Psoas muscle (tissue), 8 donors: ENCODE results near the gene GABRB1. TPM values are rescaled to one million over a fixed set of nuclear protein-coding genes. Genes with fewer than 3 reads are reported as not detected.

Source experiments
- ATAC-seq, 4 donors: fragments of 200-7000 bp; cut with Tn5 transposase; one replicate each; pipeline ENCODE4 v1.9.1; 2020; ENCODE audit warnings: moderate library complexity in 3 of 4, mild to moderate bottlenecking in 2 of 4
- DNase-seq, 2 donors: peaks; one replicate each; pipeline ENCODE4 v3.0.0-alpha.2; 2020
- H3K27ac ChIP-seq: fragments of 200-600 bp; one replicate; pipeline ENCODE4 v1.8.0; 2022
- H3K27me3 ChIP-seq, 3 donors: fragments of 200-600 bp in 1 of 3; one replicate each; pipeline versions ENCODE4 v1.6.1 to v1.8.0; 2013 to 2022; ENCODE audit warnings: low read length in 2 of 3, mild to moderate bottlenecking in 2 of 3, moderate library complexity in 1 of 3; ENCODE audit not compliant: insufficient read depth in 3 of 3
- H3K36me3 ChIP-seq, 2 donors: fragments of 200-600 bp in 1 of 2; one replicate each; pipeline versions ENCODE4 v1.6.1 to v1.8.0; 2013 to 2022; ENCODE audit warnings: low read depth in 1 of 2, mild to moderate bottlenecking in 1 of 2, moderate library complexity in 1 of 2; ENCODE audit not compliant: insufficient read depth in 1 of 2
- H3K4me1 ChIP-seq: fragments of 200-600 bp; one replicate; pipeline ENCODE4 v1.8.0; 2022
- H3K4me3 ChIP-seq: fragments of 200-600 bp; one replicate; pipeline ENCODE4 v1.8.0; 2022; ENCODE audit warnings: mild to moderate bottlenecking
- H3K9me3 ChIP-seq: fragments of 200-600 bp; one replicate; pipeline ENCODE4 v1.8.0; 2022
- WGBS, 3 donors: extraction: QIAGEN DNeasy Blood & Tissue Kit; methylation state at CpG; one replicate each; pipeline versions ENCODE4 v1.1.6 to v1.1.7; 2013; 5-methylcytosine and 5-hydroxymethylcytosine counted together
- intact Hi-C, 2 donors: fragments of 100-400 bp; cut with DNase I; formaldehyde crosslinking; loops; one replicate each; pipeline versions ENCODE4 v1.11.0 to v1.14.2; 2022
- polyA plus RNA-seq, 3 donors: library from polyadenylated mRNA; stranded (reverse); fragments of 200-250 nt; gene quantifications; one replicate each; pipeline ENCODE4 v1.2.3, GENCODE V29; 2013
- total RNA-seq, 4 donors: library from RNA; stranded (reverse); fragmentation: NEBNext Ultra II Directional in 2 of 4; extraction: Animal tissue kit (Norgen Biotek cat#: 25700) in 2 of 4; gene quantifications; one replicate each; pipeline versions ENCODE4 v1.2.1 to v1.2.4, GENCODE V29; 2021 to 2023
- TF ChIP-seq, protein P1 (sequence below): fragments of 200-600 bp; IDR thresholded peaks from one replicate; pipeline ENCODE4 v1.8.0; 2022; ENCODE audit warnings: antibody characterized with exemption
- donor health status: healthy with polysubstance abuse.
- donor health status: DM: no; HTN: no; CAD: no; lungs with moderate emphysema.
- donor health status: Bipolar disorder and iron deficiency.
- donor health status: healthy.
- donor health status: DM: yes; HTN: yes; CAD: no.
- donor health status: DM: no; HTN: no; CAD: no.
- donor health status: DM: no; HTN: no; CAD: no.
- donor health status: DM: yes; HTN: yes; CAD: no.

The GABRB1 gene
- total and polyA plus RNA-seq, 7 donors = not detected

DNA sequence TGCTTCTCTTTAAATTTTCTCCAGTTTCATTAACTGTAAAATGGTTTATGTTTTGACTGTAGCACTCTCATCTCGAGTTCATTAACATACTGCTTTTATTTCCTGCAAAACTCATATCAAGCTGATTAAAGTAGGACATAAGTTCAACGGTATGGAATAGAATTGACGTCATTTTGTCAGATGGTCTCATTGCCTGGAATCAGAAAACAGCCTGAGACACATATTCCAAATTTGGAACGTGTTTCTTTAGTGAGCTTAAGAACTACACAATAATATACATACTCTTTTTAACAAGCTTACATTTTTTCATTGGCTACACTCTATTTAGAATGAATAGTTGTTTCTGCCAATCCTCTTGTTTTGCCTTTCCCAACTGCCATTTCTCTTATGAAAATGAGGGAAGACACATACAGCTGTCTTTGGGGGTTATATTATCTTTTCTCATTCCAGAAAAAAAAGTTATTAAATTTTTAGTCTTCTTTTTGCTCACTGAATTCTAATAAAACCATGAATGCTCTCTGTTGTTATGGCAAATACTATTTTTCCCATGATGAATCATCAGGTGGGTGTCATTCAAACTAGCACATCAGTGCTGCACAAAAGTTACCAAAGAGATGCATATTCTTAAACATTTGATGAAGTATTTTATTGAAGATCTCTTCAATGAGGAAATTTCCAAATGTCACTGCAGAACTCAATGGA is 162.8 kb downstream of the GABRB1 start:
- TF ChIP-seq, protein P1, sequence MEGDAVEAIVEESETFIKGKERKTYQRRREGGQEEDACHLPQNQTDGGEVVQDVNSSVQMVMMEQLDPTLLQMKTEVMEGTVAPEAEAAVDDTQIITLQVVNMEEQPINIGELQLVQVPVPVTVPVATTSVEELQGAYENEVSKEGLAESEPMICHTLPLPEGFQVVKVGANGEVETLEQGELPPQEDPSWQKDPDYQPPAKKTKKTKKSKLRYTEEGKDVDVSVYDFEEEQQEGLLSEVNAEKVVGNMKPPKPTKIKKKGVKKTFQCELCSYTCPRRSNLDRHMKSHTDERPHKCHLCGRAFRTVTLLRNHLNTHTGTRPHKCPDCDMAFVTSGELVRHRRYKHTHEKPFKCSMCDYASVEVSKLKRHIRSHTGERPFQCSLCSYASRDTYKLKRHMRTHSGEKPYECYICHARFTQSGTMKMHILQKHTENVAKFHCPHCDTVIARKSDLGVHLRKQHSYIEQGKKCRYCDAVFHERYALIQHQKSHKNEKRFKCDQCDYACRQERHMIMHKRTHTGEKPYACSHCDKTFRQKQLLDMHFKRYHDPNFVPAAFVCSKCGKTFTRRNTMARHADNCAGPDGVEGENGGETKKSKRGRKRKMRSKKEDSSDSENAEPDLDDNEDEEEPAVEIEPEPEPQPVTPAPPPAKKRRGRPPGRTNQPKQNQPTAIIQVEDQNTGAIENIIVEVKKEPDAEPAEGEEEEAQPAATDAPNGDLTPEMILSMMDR = no peak
- Histone ChIP-seq H3K27ac (no peak overlapping the region), H3K4me1 (no peaks in the 10 kb centered on the region), H3K27me3 (no peaks in the 10 kb centered on the region), H3K4me3 (no peak overlapping the region), H3K9me3 (no peaks in the 10 kb centered on the region), H3K36me3 (no peaks in the 10 kb centered on the region)
- intact Hi-C loops = no loop called here
- ATAC-seq (no peak), DNase-seq (no peak)
- WGBS, 3 donors = 55 to 61% (median 60%) methylated on average over 4 of the region's 4 CpGs

DNA sequence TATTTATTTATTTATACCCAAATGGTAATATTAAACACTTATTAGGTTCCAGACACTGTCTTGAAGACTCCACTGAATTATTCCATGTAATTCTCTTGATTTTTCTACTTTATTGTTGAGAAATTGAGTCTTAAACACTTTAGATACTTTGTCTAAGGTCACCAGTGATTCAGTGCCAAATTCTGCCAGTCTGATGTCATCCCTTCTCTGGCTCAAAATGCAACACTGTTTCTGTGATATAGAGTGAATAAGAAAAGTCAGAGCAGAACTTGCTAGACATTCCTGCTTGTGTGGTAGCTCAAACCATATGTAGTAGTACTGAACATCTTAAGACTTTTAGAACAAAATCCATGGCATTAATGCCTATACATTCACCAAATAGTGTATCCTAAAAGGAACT is 164.3 kb downstream of the GABRB1 start:
- DNase-seq = no peak
- no peak overlapping the region for H3K4me3 ChIP-seq
- no peaks in the 10 kb centered on the region for H3K36me3 ChIP-seq
- TF ChIP-seq, protein P1 = no peak
- intact Hi-C loops = no loop called here
- H3K27ac ChIP-seq = no peak overlapping the region
- no peaks in the 10 kb centered on the region for H3K4me1 ChIP-seq
- H3K9me3 ChIP-seq = no peaks in the 10 kb centered on the region
- no peak for ATAC-seq
- no peaks in the 10 kb centered on the region for H3K27me3 ChIP-seq

DNA sequence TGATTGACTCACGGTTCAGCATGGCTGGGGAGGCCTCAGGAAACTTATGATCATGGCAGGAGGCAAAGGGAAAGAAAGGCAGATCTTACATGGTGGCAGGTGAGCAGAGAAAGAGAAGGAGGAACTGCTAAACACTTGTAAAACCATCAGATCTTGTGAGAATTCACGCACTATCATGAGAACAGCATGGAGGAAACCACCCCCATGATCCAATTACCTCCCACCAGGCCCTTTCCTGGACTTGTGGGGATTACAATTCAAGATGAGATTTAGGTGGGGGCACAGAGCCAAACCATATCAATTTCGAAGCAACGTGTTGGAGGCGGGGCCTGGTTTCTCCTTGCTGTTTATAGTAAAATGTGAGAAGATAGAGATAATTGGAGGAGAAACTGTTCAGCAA is 167.4 kb downstream of the GABRB1 start:
- no peak for ATAC-seq
- no peak overlapping the region for H3K27ac ChIP-seq
- intact Hi-C loops = no loop called here
- DNase-seq = no peak
- no peak overlapping the region for H3K4me3 ChIP-seq
- TF ChIP-seq, protein P1 = no peak
- no peaks in the 10 kb centered on the region for H3K9me3 ChIP-seq
- no peaks in the 10 kb centered on the region for H3K4me1 ChIP-seq
- 29 to 35% (median 32%) methylated on average over 5 of the region's 5 CpGs for WGBS, 3 donors
- no peaks in the 10 kb centered on the region for H3K27me3 ChIP-seq
- no peaks in the 10 kb centered on the region for H3K36me3 ChIP-seq

DNA sequence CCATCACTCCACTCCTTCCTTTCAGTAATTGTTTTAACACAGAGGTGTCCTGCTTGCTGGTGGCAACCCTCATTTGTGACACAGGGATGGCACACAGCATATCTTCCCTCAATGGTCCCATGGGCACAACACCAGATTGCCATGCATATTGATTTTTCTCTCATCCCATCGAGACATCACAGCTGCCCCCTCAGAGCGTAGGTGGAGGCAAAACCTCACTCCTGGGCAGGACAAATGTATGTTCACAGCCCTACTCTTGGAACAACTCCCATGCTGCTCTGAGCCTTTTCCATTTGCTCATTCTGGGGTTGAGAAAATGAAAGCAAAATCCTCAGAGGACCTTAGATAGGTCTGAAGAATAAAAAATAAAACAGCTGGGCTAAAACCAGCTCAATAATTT is 172.2 kb downstream of the GABRB1 start:
- intact Hi-C loops = no loop called here
- H3K27me3 ChIP-seq = no peaks in the 10 kb centered on the region
- no peak for DNase-seq
- no peaks in the 10 kb centered on the region for H3K9me3 ChIP-seq
- H3K4me3 ChIP-seq = no peak overlapping the region
- 55 to 70% (median 68%) methylated on average over 2 of the region's 2 CpGs for whole genome bisulfite sequencing, 3 donors
- no peaks in the 10 kb centered on the region for H3K4me1 ChIP-seq
- no peaks in the 10 kb centered on the region for H3K36me3 ChIP-seq
- no peak overlapping the region for H3K27ac ChIP-seq
- ATAC-seq = no peak
- TF ChIP-seq, protein P1 = no peak

DNA sequence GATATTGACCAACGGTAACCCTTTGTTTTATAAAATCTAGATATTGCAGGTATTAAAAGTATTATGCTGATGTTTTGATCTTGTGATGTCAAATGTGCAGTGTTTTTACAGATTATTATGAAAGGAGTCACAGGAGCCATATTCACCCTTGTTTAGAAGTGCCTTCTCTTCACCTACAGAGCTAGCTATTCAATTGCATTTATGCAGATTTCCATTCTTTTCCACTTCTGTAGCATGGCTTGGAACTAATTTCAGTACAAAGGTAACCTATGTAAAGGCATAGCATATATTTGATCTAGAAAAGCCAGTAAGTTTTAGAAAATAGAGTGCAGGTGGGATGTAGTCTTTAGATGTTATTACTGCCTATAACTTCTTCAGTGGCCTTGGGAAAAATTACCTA is 176.2 kb downstream of the GABRB1 start:
- H3K9me3 ChIP-seq = no peaks in the 10 kb centered on the region
- 76 to 78% (median 78%) methylated on average over 1 of the region's 1 CpG for WGBS, 3 donors
- intact Hi-C loops = no loop called here
- no peaks in the 10 kb centered on the region for H3K27me3 ChIP-seq
- H3K36me3 ChIP-seq = no peaks in the 10 kb centered on the region
- no peaks in the 10 kb centered on the region for H3K4me1 ChIP-seq
- TF ChIP-seq, protein P1 = no peak
- no peak overlapping the region for H3K4me3 ChIP-seq
- DNase-seq (no peak), ATAC-seq (no peak)
- H3K27ac ChIP-seq = no peak overlapping the region
